Loucy (cell line): Measurements from ENCODE around the gene SYNJ2.
A peak's percentile ranks its signal among the peaks of the same experiment; 100 is the strongest.

ENCODE experiments used
- H2AFZ ChIP-seq: fragments of 200-600 bp; sonication (generic); 2 replicates; pipeline ENCODE4 v1.6.0; 2016; ENCODE audit warnings: antibody characterized with exemption, mild to moderate bottlenecking, low read length, moderate library complexity
- H3F3A ChIP-seq: fragments of 200-600 bp; 2 replicates; pipeline ENCODE4 v1.6.0; 2016; ENCODE audit warnings: antibody characterized with exemption, low read depth, mild to moderate bottlenecking
- H3K27me3 ChIP-seq: fragments of 200-600 bp; sonication (generic); 2 replicates; pipeline ENCODE4 v1.6.1; 2014; ENCODE audit warnings: low read length, mild to moderate bottlenecking; ENCODE audit not compliant: insufficient read depth, poor library complexity, severe bottlenecking
- H3K36me3 ChIP-seq: fragments of 200-600 bp; sonication (generic); 2 replicates; pipeline ENCODE4 v1.6.1; 2016; ENCODE audit warnings: low read length; ENCODE audit not compliant: insufficient read depth
- H3K4me1 ChIP-seq: fragments of 200-600 bp; sonication (generic); 2 replicates; pipeline ENCODE4 v1.5.1; 2014; ENCODE audit warnings: low read length, mild to moderate bottlenecking; ENCODE audit not compliant: insufficient read depth, poor library complexity, severe bottlenecking
- H3K4me2 ChIP-seq: fragments of 200-600 bp; sonication (generic); 2 replicates; pipeline ENCODE4 v1.6.0; 2014; ENCODE audit warnings: antibody characterized with exemption, low read length, low read depth, mild to moderate bottlenecking; ENCODE audit not compliant: poor library complexity, severe bottlenecking
- H3K4me3 ChIP-seq: fragments of 200-600 bp; sonication (generic); 2 replicates; pipeline ENCODE4 v1.5.1; 2014; ENCODE audit warnings: low read length, mild to moderate bottlenecking, mixed read lengths; ENCODE audit not compliant: poor library complexity, severe bottlenecking
- H3K79me2 ChIP-seq: fragments of 200-600 bp; sonication (generic); 2 replicates; pipeline ENCODE4 v1.6.1; 2014; ENCODE audit warnings: low read length; ENCODE audit not compliant: insufficient read depth
- H3K9ac ChIP-seq: fragments of 200-600 bp; sonication (generic); 2 replicates; pipeline ENCODE4 v1.6.0; 2014; ENCODE audit warnings: mild to moderate bottlenecking, low read depth, low read length, moderate library complexity; ENCODE audit not compliant: poor library complexity, severe bottlenecking
- H3K9me2 ChIP-seq: fragments of 200-600 bp; sonication (generic); replicated peaks from 2 replicates; pipeline ENCODE4 v1.6.1; 2016; ENCODE audit warnings: low read depth, low read length, mixed read lengths
- H3K9me3 ChIP-seq: fragments of 200-600 bp; sonication (generic); 2 replicates; pipeline ENCODE4 v1.6.1; 2014; ENCODE audit warnings: mild to moderate bottlenecking, antibody characterized with exemption, low read length, low read depth; ENCODE audit not compliant: insufficient read depth
- H4K20me1 ChIP-seq: fragments of 200-600 bp; sonication (generic); 2 replicates; pipeline ENCODE4 v1.6.0; 2014; ENCODE audit warnings: antibody characterized with exemption, low read length, mild to moderate bottlenecking; ENCODE audit not compliant: insufficient read depth, poor library complexity, severe bottlenecking
- EZH2phosphoT487 ChIP-seq: fragments of 200-600 bp; IDR thresholded peaks from 2 replicates; pipeline ENCODE4 v1.6.1; 2018; ENCODE audit warnings: antibody characterized with exemption, mild to moderate bottlenecking, moderate library complexity, borderline replicate concordance
- TF ChIP-seq, protein P1 (sequence below): fragments of 200-600 bp; sonication (generic); conservative IDR thresholded peaks from 2 replicates; pipeline ENCODE4 v1.5.1; 2014; ENCODE audit warnings: mild to moderate bottlenecking, antibody characterized with exemption, low read length

The SYNJ2 gene

DNA sequence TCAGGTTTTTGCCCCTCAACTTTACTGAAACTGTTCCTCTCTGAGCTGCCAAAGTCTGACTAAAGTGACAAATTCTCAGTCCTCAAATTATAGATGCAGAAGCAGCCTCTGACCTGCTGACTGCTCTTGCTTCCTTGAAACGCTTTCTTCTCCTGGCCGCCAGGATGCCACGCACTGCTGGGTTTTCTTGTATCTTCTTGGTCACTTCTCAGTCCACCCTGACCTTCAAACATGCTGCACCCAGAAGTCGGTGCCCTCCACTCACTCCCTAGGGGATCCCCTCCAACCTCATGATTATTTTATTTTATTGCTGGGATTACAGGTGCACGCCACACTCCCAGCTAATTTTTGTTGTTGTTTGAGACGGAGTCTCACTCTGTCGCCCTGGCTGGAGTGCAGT lies 24.7 kb downstream of the SYNJ2 start:
- Histone ChIP-seq H3K4me3 (no peak overlapping the region), H3K9ac (no peak overlapping the region), H3K27me3 (no peaks in the 10 kb centered on the region), H4K20me1 (no peaks in the 10 kb centered on the region), H2AFZ (no peak overlapping the region), H3K9me2 (no peaks in the 10 kb centered on the region), H3K4me2 (no peak overlapping the region), H3K36me3 (no peaks in the 10 kb centered on the region), H3F3A (no peaks in the 10 kb centered on the region), H3K9me3 (no peaks in the 10 kb centered on the region), H3K79me2 (peaks cover 58% of the 10 kb centered on the region), H3K4me1 (peaks cover 33% of the 10 kb centered on the region)
- no peak for TF ChIP-seq EZH2phosphoT487
- TF ChIP-seq, protein P1, sequence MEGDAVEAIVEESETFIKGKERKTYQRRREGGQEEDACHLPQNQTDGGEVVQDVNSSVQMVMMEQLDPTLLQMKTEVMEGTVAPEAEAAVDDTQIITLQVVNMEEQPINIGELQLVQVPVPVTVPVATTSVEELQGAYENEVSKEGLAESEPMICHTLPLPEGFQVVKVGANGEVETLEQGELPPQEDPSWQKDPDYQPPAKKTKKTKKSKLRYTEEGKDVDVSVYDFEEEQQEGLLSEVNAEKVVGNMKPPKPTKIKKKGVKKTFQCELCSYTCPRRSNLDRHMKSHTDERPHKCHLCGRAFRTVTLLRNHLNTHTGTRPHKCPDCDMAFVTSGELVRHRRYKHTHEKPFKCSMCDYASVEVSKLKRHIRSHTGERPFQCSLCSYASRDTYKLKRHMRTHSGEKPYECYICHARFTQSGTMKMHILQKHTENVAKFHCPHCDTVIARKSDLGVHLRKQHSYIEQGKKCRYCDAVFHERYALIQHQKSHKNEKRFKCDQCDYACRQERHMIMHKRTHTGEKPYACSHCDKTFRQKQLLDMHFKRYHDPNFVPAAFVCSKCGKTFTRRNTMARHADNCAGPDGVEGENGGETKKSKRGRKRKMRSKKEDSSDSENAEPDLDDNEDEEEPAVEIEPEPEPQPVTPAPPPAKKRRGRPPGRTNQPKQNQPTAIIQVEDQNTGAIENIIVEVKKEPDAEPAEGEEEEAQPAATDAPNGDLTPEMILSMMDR, result no peak

DNA sequence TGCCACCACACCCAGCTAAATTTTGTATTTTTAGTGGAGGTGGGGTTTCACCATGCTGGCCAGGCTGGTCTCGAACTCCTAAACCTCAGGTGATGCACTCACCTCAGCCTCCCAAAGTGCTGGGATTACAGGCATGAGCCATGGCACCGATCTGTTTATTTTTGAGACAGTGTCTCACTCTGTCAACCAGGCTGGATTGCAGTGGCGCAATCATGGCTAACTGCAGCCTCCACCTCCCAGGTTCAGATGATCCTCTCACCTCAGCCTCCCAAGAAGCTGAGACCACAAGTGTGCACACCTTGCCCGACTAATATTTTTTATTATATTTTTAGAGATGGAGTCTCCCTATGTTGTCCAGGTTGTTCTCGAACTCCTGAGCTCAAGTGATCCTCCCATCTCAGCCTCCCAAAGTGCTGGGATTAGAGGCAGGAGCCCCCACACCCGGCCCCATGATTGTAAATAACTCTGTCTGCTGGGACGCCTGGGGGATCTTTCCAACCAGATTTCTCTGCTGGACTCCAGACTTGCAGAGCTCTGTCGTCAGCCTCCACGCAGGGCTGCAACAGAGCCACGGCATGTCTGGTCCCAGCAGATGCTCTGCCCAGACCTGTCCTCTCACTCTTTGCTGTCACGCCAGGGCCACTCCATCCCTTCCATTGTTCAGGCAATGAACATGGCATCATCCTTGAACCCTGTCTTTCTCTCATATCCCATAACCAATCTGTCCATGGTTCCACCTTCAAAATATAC lies 25.3 kb downstream of the SYNJ2 start:
- H3K9me3 ChIP-seq, result no peaks in the 10 kb centered on the region
- no peaks in the 10 kb centered on the region for H4K20me1 ChIP-seq
- TF ChIP-seq, protein P1, result no peak
- TF ChIP-seq EZH2phosphoT487, result no peak
- peaks cover 39% of the 10 kb centered on the region for H3K4me1 ChIP-seq
- H3K4me2 ChIP-seq, result no peak overlapping the region
- no peaks in the 10 kb centered on the region for H3K27me3 ChIP-seq
- no peaks in the 10 kb centered on the region for H3K9me2 ChIP-seq
- H3K9ac ChIP-seq, result no peak overlapping the region
- H3K36me3 ChIP-seq, result no peaks in the 10 kb centered on the region
- no peak overlapping the region for H3K4me3 ChIP-seq
- no peaks in the 10 kb centered on the region for H3F3A ChIP-seq
- peaks cover 64% of the 10 kb centered on the region for H3K79me2 ChIP-seq
- H2AFZ ChIP-seq, result no peak overlapping the region

DNA sequence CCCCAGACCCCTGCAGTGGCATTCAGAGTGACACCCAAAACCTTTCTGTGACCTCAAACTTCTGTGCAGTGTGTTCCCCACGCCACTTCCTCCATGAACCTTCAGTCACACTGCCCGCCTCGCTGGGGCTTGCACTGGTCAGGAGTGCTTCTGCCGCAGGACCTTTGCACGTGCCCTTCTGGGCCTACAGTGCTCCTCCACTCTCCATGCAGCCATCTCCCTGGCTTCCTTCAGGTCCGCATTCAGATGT lies 27.1 kb downstream of the SYNJ2 start:
- H3K4me3 ChIP-seq, result peak overlapping the region; percentile 40
- H3K36me3 ChIP-seq, result no peaks in the 10 kb centered on the region
- no peak overlapping the region for H3K9ac ChIP-seq
- TF ChIP-seq, protein P1, result no peak
- no peak for TF ChIP-seq EZH2phosphoT487
- H3K9me3 ChIP-seq, result no peaks in the 10 kb centered on the region
- H3K4me1 ChIP-seq, result peaks cover 30% of the 10 kb centered on the region
- no peak overlapping the region for H2AFZ ChIP-seq
- H3K4me2 ChIP-seq, result peak overlapping the region; percentile 64
- H3K9me2 ChIP-seq, result no peaks in the 10 kb centered on the region
- H3K79me2 ChIP-seq, result peaks cover 78% of the 10 kb centered on the region
- no peaks in the 10 kb centered on the region for H3F3A ChIP-seq
- H3K27me3 ChIP-seq, result no peaks in the 10 kb centered on the region
- no peaks in the 10 kb centered on the region for H4K20me1 ChIP-seq
